NCI-H526 treated with DMSO at 0.1 percent for 48 hours (cell line): ENCODE measurements around the gene CNTFR.

Experiments used
- DNase-seq: peaks from one replicate; lab custom pipeline; 2025; lab: John Stamatoyannopoulos, UW

CNTFR gene

DNA sequence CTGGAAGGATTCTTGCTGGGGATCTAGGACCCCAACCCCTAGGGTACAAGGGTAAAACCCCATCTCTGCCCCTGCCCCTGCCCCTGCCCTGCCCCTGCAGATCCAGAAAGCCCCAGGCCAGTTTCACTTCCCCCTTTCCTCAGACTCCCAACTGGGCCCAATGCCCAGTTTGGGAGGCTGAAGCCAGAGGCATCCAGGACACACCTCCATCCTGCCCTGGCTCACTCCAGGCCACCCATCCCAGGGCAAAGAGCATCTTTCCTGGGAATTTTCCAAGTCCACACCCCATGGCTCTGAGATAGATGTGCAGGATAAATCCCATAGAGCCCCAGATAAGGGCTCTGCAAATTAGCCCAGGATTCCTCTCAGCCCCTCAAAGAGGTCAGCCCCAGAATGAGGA lies 17.4 kb downstream of the CNTFR start:
- DNase-seq = no peak

DNA sequence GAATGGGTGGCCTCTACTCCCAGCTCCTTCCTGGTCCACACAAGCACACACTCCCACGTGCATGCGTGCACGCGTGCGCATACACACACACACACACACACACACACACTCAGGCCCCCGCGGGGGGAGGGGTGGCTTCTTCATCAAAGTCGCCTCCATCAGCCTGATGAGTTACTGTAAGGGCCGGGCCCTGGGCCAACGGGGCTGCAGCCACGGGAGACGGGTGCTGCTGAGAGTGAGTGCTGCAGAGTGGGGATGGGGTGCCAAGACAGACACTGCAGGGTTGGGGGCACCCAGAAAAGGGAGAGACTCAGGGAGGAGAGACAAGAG lies 18.1 kb downstream of the CNTFR start:
- DNase-seq = no peak

DNA sequence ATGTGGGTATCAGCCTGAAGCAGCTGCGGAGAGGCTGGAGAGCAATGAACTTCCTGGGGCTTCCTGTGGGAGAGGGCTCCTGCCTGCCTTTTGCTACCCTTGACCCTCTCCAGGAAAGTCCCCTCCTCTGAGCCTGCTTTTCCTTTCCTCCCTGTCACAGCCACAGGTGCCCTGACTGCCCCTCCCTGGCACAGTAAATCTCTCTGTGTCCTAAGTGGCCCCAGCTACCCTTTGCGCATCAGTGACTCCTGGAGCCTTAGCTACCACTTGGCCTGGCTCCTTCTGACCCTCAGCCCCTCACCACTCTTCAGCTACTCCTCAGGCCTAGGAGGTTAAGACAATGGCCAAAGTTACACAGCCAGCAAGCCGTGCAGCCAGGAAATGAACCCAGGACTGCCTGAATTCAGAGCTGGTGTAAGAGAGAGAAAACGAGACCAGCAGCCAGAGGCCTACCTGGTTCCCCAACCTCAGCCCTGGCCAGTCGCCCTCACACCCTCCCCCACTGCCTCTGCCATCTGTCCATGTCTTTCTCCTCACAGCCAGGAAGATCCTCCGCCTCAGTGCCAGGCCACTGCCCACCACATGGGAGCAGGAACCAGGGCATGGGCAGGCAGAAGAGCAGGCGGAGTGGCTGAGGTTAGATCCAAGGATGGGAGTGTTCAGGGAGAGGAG lies 18.6 kb downstream of the CNTFR start:
- no peak for DNase-seq

DNA sequence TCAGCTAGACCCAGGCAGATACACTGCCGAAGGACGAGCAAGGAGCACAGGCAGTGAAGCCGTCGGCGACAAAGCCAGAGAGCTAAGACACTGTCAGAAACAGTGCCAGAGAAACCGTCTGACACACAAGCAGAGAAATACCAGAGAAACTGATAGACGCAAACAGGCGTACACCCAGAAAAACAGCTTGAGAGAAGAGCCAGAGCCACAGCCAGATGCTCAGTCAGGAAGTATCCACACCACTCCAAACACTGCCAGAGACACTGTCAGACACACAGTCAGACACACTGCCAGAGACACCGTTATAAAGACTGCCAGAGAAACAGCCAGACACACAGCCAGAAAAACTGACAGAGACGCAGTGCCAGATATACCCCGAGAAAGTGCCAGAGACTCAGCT lies 19.1 kb downstream of the CNTFR start:
- no peak for DNase-seq

DNA sequence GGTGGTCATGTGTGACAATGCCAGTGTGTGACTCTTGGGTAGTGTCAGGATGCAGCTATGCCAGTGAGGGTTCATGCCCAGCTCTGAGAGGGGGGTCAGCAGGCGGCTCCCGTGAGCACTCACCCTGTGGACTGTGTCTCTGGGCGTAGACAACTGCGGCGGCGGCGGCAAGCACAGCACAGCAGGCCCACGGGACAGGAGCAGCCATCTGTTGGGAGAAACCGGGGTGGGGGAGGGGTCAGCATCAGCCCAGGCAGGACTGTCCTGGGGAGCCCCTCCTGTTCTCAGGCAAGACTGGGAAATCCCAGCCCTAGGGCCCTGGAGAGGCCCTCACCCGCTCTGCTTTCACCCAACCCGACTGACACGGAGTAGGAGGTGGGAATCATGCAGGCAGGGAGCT lies 20.8 kb downstream of the CNTFR start:
- no peak for DNase-seq

DNA sequence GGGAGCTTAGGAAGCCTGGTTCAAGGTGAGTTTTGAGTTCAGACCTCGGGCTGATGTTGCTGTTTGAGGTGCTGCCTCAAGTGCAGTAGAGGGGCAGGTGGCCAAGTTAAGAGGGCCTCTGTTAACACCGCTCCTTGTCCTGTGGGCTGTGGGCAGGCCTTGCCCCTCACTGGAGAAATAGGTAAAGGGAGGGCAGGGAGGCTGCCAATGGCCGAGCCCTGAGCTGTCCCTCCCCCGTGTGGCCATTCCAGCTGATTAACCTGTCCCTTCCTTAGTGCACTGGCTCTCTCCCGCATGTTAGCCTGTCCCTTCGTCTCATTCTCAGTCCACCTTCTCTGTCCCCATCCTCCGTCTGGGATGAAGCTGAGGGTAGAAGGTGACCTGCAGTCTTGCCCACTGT lies 21.4 kb downstream of the CNTFR start:
- DNase-seq = no peak

DNA sequence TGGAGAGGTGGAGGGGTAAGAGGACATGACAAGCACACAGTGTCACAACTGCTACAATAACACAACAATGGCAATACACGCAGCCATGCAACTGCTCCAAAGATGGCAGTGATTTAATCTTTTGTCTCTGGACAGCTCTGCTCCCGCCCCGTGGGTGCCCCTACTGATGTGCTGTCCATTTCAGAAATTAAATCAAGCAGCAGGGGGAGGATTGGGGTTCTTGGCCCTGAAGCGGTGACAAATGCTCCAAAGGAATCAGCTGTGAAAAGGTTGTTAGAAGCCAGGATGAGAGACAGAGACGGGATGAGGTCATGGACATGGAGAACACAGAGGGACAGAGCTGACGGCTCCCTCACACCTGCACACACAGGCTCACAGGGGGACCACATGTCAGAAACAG lies 22.6 kb downstream of the CNTFR start:
- no peak for DNase-seq

DNA sequence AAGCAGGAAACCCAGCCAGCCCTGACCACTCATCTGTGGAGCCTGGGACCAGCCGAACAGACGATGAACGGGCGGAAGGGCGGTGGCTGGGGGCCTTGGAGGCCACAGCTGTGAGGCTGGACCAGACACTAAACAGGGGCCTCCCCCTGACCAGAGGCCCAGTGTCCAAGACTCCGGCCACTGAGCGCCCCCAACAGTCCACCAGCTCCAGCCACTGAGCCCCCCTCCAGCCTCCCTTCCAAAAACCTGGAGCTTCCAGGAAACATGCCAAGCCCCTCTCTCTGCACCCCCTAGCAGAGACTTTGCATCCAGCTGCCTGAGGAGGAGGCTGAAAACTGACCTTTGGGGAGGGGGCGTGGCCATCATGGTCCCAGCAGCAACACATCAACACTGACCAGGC lies 23.2 kb downstream of the CNTFR start:
- DNase-seq = no peak

DNA sequence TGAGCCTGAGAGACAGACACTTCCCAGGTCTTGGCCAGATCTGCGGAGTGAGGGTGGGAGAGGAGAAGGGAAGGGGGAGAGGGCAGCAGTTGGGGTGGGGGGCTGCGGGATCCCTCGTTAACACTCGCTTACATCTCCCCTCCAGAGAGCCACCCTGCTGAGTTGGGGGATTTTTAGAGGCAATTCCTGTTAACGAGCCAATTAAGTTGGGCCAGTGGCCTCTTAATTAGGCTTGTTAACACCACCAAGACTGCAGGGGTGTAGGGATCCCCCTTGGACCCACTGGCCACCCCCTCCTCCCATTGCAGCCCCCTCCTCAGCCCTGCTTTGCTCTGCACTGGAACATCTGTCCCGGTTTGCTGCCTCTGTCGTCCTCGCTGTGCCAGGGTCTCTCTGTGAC lies 23.7 kb downstream of the CNTFR start:
- DNase-seq = no peak

DNA sequence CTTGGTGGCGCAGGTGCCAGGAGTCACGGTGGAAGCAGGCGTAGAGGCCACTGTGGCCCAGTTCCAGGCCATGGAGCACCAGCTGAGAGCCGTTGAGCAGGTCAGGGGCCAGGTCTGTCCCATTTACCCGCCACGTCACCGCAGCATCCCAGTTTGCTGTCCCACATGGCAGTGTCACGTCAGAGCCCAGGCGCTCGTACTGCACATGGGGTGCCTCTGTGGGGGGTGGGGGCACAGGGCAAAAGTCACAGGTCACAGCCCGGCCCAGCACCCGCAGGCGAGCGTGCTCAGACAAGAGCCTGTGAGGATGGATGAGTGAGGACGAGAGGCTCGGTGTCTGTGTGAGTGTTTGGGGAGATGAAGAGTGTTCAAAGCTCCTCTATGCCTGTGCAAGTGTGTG lies 24.9 kb downstream of the CNTFR start:
- no peak for DNase-seq

DNA sequence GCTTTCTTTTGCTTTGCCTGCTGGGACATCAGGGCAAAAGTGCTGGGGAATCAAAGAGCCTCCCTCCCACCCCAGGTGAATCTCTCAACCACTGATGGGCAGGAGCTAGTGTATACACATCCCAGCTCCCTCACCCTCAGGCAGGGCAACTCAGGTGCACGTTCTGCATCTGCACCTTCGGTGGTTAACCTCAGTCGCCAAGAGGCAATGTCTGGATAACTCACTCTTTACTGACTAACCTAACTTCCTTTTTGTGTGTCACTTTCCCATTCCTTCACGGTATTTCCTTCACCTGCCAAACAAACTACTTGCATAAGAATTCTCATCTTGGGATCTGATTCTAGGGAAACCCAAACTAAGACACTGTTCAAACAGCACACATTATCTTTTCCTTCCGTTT lies 26.3 kb downstream of the CNTFR start:
- no peak for DNase-seq

DNA sequence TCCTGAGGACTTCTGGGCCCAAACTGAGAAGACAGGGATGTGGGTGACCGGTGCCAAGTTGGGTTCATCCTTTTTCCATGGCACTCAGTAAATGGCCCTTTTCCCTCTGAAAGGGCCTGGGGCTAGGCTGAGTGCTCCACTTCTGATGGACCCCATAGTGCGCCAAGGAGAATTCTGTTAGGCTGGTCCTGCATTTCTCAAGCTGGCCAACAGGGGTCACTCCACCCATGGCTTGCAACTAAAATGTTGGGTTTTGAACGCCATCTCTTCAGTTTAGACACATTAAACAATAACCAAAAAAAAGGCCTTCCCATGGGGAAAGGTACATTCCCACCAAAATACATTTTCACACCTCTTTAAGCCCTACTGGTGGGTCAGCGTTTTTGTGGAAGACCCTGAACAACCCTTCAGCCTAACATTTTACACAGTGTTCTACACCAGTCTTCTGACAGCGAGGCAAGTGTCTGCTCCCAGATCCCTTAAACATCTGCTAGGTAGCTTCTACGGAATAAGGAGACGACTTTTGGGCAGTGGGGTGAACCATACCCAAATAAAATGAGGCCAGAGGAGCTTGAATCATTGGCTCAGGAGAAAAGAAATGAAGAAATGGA lies 27.3 kb downstream of the CNTFR start:
- no peak for DNase-seq

DNA sequence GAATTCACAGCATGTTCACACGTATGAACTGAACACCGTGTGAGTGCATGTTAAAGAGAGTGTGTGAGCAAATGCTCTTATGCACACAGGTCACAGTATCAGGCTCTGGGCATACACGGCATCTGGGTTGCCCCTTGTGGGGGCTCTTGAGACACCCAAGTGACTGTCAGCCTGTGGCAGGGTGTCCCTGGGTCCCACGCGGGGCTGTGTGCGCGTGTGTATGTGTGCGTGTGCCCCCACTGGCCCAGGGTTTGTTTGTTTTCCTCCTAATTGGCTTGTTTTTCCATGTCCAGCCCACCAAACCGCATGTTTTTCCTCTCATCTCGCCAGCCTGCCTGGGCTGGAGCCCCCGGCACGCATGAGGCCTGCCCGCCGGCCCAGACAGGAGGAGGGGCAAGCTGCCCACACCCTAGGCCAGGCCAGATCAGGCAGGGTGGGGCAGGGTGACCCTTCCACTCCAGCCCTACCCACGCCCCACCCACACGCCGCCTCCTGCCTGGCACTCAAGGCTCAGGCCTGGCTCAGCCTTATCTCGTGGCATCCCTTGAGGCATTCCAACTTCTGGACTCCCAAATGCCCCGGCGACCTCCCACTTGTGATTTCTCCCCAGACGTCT lies 28.8 kb downstream of the CNTFR start:
- no peak for DNase-seq

DNA sequence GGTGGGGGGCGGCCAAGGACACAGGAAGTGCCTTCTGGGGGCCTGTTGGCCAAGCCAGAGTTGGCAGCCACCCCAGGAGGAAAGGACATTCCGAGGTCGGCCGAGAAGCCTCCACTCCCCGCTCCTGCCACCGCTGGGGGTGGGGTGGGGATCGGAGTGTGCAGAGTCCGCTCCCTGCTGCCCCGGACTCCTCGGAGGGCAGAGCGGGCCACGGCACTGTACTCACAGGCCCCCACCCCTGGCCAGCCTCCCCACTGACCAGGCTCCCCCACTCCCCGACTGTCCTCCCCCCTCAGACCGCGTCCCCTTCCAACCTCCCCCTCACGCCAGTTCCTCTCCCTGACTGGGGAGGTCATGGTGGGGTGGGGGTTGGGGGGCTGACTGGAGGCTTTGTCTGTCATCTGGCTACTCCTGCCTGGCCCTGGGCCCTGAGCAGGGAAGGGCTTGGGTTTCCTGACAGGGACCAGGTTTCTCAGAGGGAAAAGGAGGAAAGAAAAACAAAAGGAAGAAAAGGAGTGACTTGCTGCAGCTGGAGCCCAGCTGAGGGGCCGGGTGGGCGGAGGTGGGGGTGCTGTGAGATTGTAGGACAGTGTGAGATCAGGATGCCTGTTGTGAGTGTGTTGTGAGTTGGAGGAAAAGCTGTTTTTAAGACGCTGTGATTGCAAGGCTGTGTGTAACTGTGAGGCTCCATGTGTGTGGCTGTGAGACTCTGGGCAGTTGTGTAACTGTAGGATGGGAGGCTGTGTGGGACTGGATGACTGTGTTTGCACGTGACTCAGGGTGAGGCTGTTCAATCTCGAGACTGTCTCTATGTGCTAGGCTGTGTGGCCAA lies 29.7 kb downstream of the CNTFR start:
- DNase-seq = no peak

DNA sequence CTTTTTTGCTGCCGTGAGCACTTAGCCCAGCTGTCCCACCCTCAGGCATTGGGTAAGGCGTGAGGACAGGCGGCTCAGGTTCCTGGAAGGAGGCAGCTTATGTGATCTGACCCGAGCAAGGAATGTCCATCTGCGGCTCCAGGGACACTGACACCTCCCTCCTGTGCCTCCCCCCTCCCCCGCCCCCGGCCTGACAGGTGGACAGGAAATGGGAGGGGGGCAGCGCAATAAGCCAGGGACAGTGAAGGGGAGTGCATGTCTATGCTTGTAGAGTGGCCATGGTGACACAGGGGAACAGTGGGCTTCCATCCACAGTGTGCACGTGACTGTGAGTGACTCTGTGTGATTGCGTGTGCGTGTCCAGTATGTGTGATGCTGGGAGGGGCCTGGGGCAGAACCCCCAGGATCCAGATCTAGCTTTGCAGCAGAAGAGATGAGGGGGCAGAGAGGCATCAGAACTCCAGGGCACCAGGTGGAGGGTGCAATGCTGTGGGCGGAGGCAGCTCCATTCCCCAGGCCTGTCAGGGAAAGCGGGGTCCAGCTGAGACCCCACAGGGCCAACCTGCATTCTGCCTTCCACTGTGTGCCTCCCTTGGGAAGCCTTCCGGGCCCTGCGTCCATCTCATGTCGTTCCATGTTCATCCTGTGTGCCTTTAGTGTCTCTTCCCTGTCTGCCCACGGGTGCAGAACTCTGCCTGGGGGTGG lies 30.5 kb downstream of the CNTFR start:
- DNase-seq = no peak

DNA sequence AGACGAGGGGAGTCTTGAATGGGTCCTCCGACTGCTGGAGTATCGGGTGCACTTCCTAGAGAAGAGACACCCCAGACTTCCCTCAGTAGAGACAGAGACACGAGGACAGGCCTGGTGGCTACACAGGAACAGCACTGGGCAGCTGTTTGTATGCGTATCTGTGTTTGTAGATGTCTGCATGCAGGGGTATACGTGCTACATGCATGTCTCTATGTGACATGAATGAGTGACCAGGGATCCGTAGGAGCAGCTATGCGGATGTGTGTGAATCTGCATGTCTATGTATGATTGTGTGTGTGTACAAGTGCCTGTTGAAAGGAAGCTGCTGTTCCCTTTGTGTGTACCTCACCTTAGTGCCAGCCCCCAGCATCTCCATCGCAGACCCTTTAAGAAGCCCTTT lies 31.2 kb downstream of the CNTFR start:
- no peak for DNase-seq

DNA sequence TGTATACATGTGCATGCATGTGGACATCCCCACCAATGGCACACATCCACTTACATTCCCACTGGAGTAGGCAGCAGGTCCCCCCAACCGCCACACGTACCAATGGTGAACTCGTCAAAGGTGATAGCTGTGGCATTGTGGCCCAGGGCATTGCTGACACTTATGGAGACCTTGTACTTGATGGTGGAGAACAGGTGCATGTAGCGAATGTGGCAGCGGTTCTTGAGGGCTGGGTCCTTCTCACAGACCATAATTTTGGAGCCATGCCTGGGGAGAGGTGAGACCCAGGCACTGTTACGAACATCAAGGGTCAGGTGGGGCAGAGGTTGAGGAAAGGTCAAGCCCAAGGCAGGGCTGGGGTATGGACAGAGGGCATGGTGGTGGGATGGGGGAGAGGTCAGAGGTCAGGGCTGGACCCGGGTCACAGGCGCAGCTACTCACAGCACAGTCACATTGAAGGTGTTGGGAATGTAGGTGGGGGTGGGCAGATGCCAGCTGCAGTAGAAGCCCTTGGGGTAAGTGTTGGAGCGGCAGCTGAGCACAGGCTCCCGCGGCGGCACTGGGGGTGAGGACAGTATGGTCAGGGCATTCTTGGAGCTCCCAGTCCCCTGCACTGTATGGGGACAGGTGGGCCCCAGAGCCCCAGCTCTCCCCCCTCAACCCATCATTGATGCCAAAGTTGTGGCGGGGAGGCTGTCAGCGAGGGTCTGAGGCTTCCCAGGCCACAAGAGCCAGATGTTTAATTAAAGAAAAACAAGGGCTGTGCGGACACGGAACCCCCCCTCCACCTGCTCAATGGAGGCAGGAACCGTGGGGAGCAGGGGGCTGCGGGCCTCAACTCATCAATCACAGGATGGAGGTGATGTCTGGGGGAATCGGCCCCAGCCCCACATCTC lies 31.9 kb downstream of the CNTFR start:
- DNase-seq = no peak

DNA sequence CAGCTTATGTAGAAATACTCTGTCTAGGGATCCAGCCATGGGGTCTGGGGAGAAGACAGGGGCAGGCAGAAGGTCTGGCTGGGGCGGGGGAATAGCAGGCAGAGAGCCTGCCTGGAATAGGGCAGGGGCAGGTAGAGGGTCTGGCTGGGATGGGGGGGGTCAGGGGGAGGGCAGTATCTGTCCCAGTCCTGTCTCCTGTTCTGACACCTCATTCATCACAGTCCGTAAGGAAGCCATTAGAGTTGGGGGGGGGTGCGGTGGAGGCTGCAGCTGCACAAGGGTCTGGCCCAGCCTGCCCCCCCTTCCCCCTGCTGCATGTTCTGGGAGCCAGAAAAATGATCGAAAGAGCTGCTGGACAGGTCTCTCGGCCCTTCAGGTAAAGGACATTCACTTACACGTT lies 32.6 kb downstream of the CNTFR start:
- no peak for DNase-seq

DNA sequence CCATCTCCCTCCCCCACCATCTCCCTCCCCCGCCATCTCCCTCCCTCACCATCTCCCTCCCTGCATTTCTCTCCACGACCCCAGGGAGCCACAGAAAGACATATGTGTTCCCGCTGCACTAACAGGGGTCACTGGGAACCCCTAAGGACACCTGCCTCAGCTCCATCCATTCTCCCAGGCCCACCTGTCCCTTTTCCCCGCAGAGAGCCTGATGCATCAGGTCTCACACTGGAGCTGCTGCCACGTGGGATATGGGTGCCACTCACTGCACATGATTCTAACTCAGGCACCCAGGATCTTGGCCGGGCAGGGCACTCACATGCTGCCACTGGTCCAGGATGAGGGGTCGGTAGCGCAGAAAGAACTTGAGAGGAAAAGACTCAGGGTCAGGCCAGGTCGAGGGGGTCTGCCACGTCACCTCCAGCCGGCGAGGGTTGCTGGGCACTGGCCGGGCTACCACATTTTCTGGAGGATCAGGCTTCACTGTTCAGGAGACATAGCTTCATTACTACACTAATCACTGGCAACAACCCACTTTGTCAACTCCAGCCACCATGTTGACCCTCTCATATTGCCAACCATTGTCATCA lies 33.5 kb downstream of the CNTFR start:
- no peak for DNase-seq

DNA sequence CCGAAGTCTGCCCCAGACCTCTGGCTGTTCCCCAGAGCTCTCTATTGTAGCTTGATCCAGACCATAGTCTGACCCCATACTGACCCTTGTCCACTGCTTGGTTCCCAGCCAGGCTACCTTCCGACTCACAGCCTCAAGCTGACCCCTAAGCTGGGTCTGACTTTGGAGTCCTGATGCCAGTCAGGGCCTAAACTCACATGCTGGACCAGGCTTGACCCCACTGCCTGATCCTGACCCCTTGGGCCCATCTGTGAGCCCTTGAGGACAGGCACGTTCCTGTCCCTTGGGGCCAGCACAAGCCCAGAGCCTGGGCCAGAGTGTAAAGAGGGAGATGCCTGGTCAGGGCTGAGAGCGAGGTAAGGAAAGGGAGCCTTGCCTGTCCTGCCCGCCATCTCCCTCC lies 34.0 kb downstream of the CNTFR start:
- DNase-seq = no peak

DNA sequence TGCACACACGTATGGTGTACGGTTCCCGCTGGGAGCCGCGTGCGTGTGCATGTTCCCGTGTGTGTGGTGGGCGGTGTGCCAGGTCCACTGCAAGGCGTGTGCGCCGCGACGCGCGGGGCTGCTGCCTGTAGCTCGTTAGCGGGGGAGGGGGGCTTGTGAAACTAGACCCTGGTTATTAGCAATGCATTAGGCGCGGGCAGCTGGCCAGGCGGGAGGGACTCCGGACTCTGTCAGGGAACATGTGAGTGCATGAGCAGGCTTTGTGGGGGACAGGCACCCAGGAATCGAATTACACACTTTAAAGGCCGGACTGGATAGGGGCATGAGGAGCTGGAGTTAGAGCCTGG lies 34.5 kb downstream of the CNTFR start:
- no peak for DNase-seq
